AG04450 (cell line): ENCODE measurements around the gene MYO1E. TPM values are rescaled to one million over a fixed set of nuclear protein-coding genes. Genes with fewer than 3 reads are reported as not detected.
"Not testable (repeated sequence)": the region's sequence is repeated elsewhere in the genome, so short reads cannot be mapped to it uniquely, and the experiment has no call there.

Experiments used
- CTCF ChIA-PET: fragments of 300-600, 350-600 bp; formaldehyde crosslinking; extraction: SDS; loops from one replicate; lab custom pipeline; 2022; ENCODE audit warnings: antibody characterized with exemption, inconsistent platforms; lab: Charles Lee
- POLR2A ChIA-PET: fragments of 350-600 bp; formaldehyde crosslinking; extraction: SDS; loops from one replicate; lab custom pipeline; 2021; ENCODE audit warnings: antibody characterized with exemption, inconsistent platforms; lab: Yijun Ruan, JAX
- DNase-seq: peaks from one replicate; pipeline ENCODE4 v3.0.0-alpha.2; 2011; ENCODE audit warnings: low read depth, low spot score
- H3K27ac ChIP-seq: one replicate; pipeline ENCODE4 v1.5.1; 2012; ENCODE audit warnings: low read depth, low read length, control low read depth
- H3K27me3 ChIP-seq: one replicate; pipeline ENCODE4 v1.6.0; 2012; ENCODE audit warnings: low read length; ENCODE audit not compliant: control insufficient read depth, insufficient read depth
- H3K4me3 ChIP-seq: 2 replicates; pipeline ENCODE4 v1.5.1; 2011; ENCODE audit warnings: mild to moderate bottlenecking, low read depth, low read length, control low read depth
- H3K9me3 ChIP-seq: 2 replicates; pipeline ENCODE4 v1.5.1; 2012; ENCODE audit warnings: low read length; ENCODE audit not compliant: control insufficient read depth, insufficient read depth
- polyA plus RNA-seq: library from polyadenylated mRNA; depleted of rRNA; stranded (reverse); fragments of >200 nt; gene quantifications from 2 replicates; pipeline ENCODE4 v1.2.3, GENCODE V29; 2011
- TF ChIP-seq, protein P1 (sequence below): IDR thresholded peaks from 2 replicates; pipeline ENCODE4 v1.5.1; 2011; ENCODE audit warnings: low read depth, low read length, control low read depth, inconsistent platforms

MYO1E gene
- polyA plus RNA-seq, 1 experiment: 49.1 TPM

- POLR2A ChIA-PET: no interaction called here
- no peaks in the 10 kb centered on the region for H3K27me3 ChIP-seq
- no peak overlapping the region for H3K4me3 ChIP-seq
- no peaks in the 10 kb centered on the region for H3K9me3 ChIP-seq
- no peak for DNase-seq
- CTCF ChIA-PET: interaction anchor here (1.2 kb wide), 1 partner anchor 158 kb away, joined by 7 read pairs; no protein-coding TSS in a partner anchor
- H3K27ac ChIP-seq: no peak overlapping the region
- TF ChIP-seq, protein P1, sequence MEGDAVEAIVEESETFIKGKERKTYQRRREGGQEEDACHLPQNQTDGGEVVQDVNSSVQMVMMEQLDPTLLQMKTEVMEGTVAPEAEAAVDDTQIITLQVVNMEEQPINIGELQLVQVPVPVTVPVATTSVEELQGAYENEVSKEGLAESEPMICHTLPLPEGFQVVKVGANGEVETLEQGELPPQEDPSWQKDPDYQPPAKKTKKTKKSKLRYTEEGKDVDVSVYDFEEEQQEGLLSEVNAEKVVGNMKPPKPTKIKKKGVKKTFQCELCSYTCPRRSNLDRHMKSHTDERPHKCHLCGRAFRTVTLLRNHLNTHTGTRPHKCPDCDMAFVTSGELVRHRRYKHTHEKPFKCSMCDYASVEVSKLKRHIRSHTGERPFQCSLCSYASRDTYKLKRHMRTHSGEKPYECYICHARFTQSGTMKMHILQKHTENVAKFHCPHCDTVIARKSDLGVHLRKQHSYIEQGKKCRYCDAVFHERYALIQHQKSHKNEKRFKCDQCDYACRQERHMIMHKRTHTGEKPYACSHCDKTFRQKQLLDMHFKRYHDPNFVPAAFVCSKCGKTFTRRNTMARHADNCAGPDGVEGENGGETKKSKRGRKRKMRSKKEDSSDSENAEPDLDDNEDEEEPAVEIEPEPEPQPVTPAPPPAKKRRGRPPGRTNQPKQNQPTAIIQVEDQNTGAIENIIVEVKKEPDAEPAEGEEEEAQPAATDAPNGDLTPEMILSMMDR: no peak
These were observed 235.1 kb downstream of the MYO1E start for GRCh38 chr15:59137566-59137965.

GRCh38 chr15:59133929-59134427 is 238.7 kb downstream of the MYO1E start:
- CTCF ChIA-PET: no interaction called here
- TF ChIP-seq, protein P1: no peak
- Histone ChIP-seq H3K27ac (no peak overlapping the region), H3K9me3 (no peaks in the 10 kb centered on the region; the same call in 1 of the 2 replicates), H3K27me3 (no peaks in the 10 kb centered on the region), H3K4me3 (no peak overlapping the region)
- no peak for DNase-seq
- POLR2A ChIA-PET: no interaction called here

GRCh38 chr15:59131969-59132562 is 240.6 kb downstream of the MYO1E start:
- no peaks in the 10 kb centered on the region for H3K27me3 ChIP-seq
- no peak overlapping the region for H3K27ac ChIP-seq
- ChIA-PET CTCF (no interaction called here), POLR2A (no interaction called here)
- no peak for DNase-seq
- TF ChIP-seq, protein P1: no peak
- H3K4me3 ChIP-seq: no peak overlapping the region
- H3K9me3 ChIP-seq: no peaks in the 10 kb centered on the region; the same call in 1 of the 2 replicates

DNA sequence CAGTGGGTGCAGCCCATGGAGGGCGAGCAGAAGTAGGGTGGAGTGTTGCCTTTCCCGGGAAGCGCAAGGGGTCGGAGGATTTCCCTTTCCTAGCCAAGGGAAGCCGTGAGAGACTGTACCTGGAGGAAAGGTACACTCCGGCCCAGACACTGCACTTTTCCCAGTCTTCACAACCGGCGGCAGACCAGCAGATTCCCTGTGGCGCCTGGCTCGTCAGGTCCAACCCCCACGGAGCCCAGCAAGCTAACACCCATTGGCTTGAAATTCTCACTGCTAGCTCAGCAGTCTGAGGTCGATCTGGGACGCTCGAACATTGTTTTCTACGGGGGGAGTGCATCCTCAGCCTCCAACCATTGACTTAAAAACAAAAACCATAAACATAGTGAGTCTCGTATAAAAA is 241.2 kb downstream of the MYO1E start:
- TF ChIP-seq, protein P1: no peak
- no peak for DNase-seq
- H3K4me3 ChIP-seq: no peak overlapping the region
- H3K27me3 ChIP-seq: no peaks in the 10 kb centered on the region
- H3K9me3 ChIP-seq: no peaks in the 10 kb centered on the region; the same call in 1 of the 2 replicates
- ChIA-PET POLR2A (no interaction called here), CTCF (no interaction called here)
- no peak overlapping the region for H3K27ac ChIP-seq

- H3K4me3 ChIP-seq, H3K9me3 ChIP-seq, H3K27ac ChIP-seq, CTCF ChIA-PET, DNase-seq, POLR2A ChIA-PET, H3K27me3 ChIP-seq: not testable (repeated sequence)
These were observed 245.4 kb downstream of the MYO1E start for GRCh38 chr15:59127255-59127654.

DNA sequence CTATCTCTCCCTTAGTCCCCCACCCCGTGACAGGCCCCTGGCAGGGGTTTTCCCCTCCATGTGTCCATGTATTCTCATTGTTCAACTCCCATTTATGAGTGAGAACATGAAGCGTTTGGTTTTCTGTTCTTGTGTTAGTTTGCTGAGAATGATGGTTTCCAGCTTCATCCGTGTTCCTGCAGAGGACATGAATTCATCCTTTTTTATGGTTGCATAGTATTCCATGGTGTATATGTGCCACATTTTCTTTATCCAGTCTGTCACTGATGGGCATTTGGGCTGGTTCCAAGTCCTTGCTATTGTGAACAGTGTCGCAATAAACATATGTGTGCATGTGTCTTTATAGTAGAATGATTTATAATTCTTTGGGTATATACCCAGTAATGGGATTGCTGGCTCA is 247.0 kb downstream of the MYO1E start:
- H3K9me3 ChIP-seq, H3K27me3 ChIP-seq, H3K4me3 ChIP-seq, POLR2A ChIA-PET, H3K27ac ChIP-seq, DNase-seq: not testable (repeated sequence)
- CTCF ChIA-PET: interaction anchor here (1.1 kb wide), 1 partner anchor 139 kb away, joined by 3 read pairs; no protein-coding TSS in a partner anchor
